Adrenal gland (tissue), 12 donors: ENCODE measurements around the gene TOP3B. TPM values are rescaled to one million over a fixed set of nuclear protein-coding genes. Genes with fewer than 3 reads are reported as not detected.

Experiments
- DNase-seq, 7 donors: peaks; one replicate each; pipeline ENCODE4 v3.0.0-alpha.2; 2019 to 2020
- H3K27ac ChIP-seq, 5 donors: fragments of 200-600 bp; sonication (generic) in 4 of 5; 1 replicate in 3 of 5; 2 replicates in 2 of 5; pipeline versions ENCODE4 v1.5.1 to v1.8.0; 2016 to 2020; ENCODE audit warnings: mild to moderate bottlenecking in 1 of 5
- H3K27me3 ChIP-seq: fragments of 200-600 bp; 2 replicates; pipeline ENCODE4 v1.8.0; 2021
- H3K36me3 ChIP-seq, 2 donors: fragments of 200-600 bp; replicated peaks in 1 of 2; 1 replicate in 1 of 2; 2 replicates in 1 of 2; pipeline versions ENCODE4 v1.5.1 to v1.8.0; 2018 to 2022
- H3K4me1 ChIP-seq, 2 donors: fragments of 200-600 bp; replicated peaks in 1 of 2; 1 replicate in 1 of 2; 2 replicates in 1 of 2; pipeline versions ENCODE4 v1.5.1 to v1.8.0; 2018 to 2021
- H3K4me3 ChIP-seq, 4 donors: fragments of 200-600 bp; sonication (generic) in 3 of 4; one replicate each; pipeline ENCODE4 v1.5.1; 2016 to 2018
- H3K9me3 ChIP-seq, 3 donors: fragments of 200-600 bp; sonication (generic) in 1 of 3; replicated peaks in 1 of 3; 1 replicate in 2 of 3; 2 replicates in 1 of 3; pipeline versions ENCODE4 v1.5.1 to v1.8.0; 2016 to 2021
- CTCF ChIP-seq, 6 experiments: fragments of 450-650 bp in 4 of 6; fragments of 200-600 bp in 2 of 6; sonication (generic) in 1 of 6; IDR thresholded peaks; 1 replicate in 5 of 6; 2 replicates in 1 of 6; pipeline versions ENCODE4 v1.5.1 to v1.8.0; 2016 to 2021; ENCODE audit warnings: antibody characterized with exemption in 6 of 6, mild to moderate bottlenecking in 2 of 6, moderate library complexity in 1 of 6
- POLR2A ChIP-seq, 2 donors: fragments of 450-650 bp; IDR thresholded peaks; one replicate each; pipeline ENCODE4 v1.6.1; 2017; ENCODE audit warnings: antibody characterized with exemption in 2 of 2, mild to moderate bottlenecking in 2 of 2, moderate library complexity in 1 of 2
- WGBS, 4 donors: extraction: QIAGEN DNeasy Blood & Tissue Kit in 2 of 4; methylation state at CpG; one replicate each; pipeline versions ENCODE4 v1.1.5 to v1.1.7; 2013 to 2017; 5-methylcytosine and 5-hydroxymethylcytosine counted together
- intact Hi-C, 2 donors: fragments of 100-400 bp; cut with DNase I; formaldehyde crosslinking; loops; one replicate each; pipeline versions ENCODE4 v1.14.1 to v1.15.0; 2022 to 2023
- polyA plus RNA-seq, 3 donors: library from polyadenylated mRNA; stranded (reverse); fragments of 200-250 nt in 2 of 3; fragments of 350-450 nt in 1 of 3; fragmentation: Illumina TruSeq in 1 of 3; extraction: RNeasy Lipid Tissue Mini Kit (QIAGEN cat#74804) in 1 of 3; gene quantifications; one replicate each; pipeline ENCODE4 v1.2.3, GENCODE V29; 2013 to 2014
- total RNA-seq, 9 donors: library from RNA; depleted of rRNA in 4 of 9; stranded (reverse); fragments of >200 nt in 4 of 9; fragments of 120-200 nt in 1 of 9; fragmentation: NEBNext Ultra II Directional in 1 of 9; extraction: Animal tissue kit (Norgen Biotek cat#: 25700) in 1 of 9; gene quantifications; one replicate each; pipeline versions ENCODE4 v1.1.0 to v1.2.4, GENCODE V29; 2013 to 2023
- donor health status: healthy with polysubstance abuse.
- donor health status: Bipolar disorder and iron deficiency.
- donor health status: DM: yes; HTN: yes; CAD: no.
- donor health status: DM: no; HTN: no; CAD: no.
- donor health status: DM: no; HTN: no; CAD: no.
- donor health status: DM: yes; HTN: yes; CAD: no.

Gene TOP3B
- total and polyA plus RNA-seq, 12 donors: 8.5 to 31.8 (median 21.8) TPM

DNA sequence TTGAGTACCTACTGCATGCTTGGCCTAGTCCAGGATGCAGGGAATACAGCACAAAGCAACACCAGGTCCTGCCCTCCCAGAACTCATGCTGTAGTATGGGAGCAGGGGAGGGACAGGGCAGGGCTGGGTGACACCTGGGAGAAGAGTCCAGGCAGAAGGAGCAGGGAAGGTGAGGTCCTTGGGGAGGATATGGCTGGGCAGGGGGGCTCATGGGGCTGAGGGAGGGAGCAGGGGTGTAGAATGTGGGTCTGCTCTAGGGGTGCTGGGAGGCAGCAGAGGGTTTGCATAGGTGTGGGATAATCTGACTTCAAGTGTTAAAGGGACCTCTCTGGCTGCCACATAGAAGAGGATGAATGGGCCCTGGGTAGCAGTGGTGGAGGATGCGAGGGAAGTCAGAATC lies 4.8 kb downstream of the TOP3B start:
- DNase-seq: no peak
- H3K4me1 ChIP-seq: peaks cover 8 to 14% of the 10 kb centered on the region in 2 donors
- no peak overlapping the region for H3K27ac ChIP-seq
- intact Hi-C loops: no loop called here
- H3K27me3 ChIP-seq: no peaks in the 10 kb centered on the region
- TF ChIP-seq POLR2A (IDR thresholded peaks at IDR 0.05) (no peak), CTCF (IDR thresholded peaks at IDR 0.05) (no peak)
- H3K4me3 ChIP-seq: no peak overlapping the region
- no peaks in the 10 kb centered on the region for H3K9me3 ChIP-seq
- WGBS, 4 donors: 90 to 100% (median 95%) methylated on average over 1 of the region's 1 CpG
- peaks cover 0 to 18% of the 10 kb centered on the region in 2 donors for H3K36me3 ChIP-seq

DNA sequence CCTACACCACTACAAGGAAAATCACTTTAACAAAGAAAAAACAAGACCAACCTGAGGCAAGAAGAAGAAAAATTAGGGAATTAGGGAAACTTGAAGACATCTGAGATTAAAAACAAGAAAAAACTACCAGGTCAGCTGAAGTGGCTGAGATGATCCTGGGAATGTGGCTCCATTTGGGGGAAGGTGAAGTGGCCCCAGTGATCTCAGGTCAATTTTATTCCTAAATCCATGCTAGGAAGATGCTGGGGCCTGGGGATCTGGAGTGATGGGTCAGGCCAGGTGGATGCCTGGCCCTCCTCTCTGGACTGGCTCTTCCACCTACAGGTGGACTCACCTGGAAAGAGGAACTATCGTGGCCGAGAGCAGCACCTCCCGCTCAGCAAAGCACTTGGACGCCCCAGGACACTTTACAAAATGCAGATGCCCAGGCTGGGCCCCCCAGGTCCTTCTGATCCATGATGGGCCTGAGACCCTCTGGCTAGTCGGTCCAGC lies 6.7 kb downstream of the TOP3B start:
- intact Hi-C loops: no loop called here
- Histone ChIP-seq H3K27me3 (no peaks in the 10 kb centered on the region), H3K9me3 (no peaks in the 10 kb centered on the region), H3K4me3 (no peak overlapping the region), H3K27ac (no peak overlapping the region), H3K36me3 (peaks cover 0 to 34% of the 10 kb centered on the region in 2 donors), H3K4me1 (peaks cover 0 to under 1% of the 10 kb centered on the region in 2 donors)
- TF ChIP-seq CTCF (IDR thresholded peaks at IDR 0.05) (no peak), POLR2A (IDR thresholded peaks at IDR 0.05) (no peak)
- 92 to 97% (median 95%) methylated on average over 3 to 5 of the region's 5 CpGs for WGBS, 4 donors
- DNase-seq: no peak

DNA sequence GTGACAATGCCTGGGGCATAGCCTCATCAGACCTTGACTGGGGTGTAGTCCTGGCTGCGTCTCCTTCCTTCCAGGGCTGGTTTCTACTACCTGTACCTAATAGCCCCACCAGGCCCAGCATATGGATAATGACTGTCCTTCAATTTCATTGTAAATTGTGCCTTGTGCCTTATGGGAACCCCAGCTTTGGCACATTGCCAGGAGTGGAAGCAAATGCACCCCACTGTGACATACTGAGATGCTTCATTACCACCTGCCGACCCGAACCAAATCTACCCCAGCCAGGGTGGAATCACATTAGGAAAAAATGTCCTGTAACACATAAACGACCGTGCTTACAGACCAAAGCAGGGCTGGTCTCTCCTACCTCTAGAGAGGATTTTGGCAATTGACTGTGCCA lies 7.3 kb downstream of the TOP3B start:
- H3K36me3 ChIP-seq: peaks cover 0 to 40% of the 10 kb centered on the region in 2 donors
- 90 to 97% (median 92%) methylated on average over 3 to 5 of the region's 5 CpGs for WGBS, 4 donors
- no peak for DNase-seq
- H3K27ac ChIP-seq: no peak overlapping the region
- no peaks in the 10 kb centered on the region for H3K27me3 ChIP-seq
- TF ChIP-seq POLR2A (IDR thresholded peaks at IDR 0.05): no peak
- no peak for TF ChIP-seq CTCF (IDR thresholded peaks at IDR 0.05)
- H3K9me3 ChIP-seq: no peaks in the 10 kb centered on the region
- no peak overlapping the region for H3K4me3 ChIP-seq
- no peaks in the 10 kb centered on the region for H3K4me1 ChIP-seq
- intact Hi-C loops: no loop called here

DNA sequence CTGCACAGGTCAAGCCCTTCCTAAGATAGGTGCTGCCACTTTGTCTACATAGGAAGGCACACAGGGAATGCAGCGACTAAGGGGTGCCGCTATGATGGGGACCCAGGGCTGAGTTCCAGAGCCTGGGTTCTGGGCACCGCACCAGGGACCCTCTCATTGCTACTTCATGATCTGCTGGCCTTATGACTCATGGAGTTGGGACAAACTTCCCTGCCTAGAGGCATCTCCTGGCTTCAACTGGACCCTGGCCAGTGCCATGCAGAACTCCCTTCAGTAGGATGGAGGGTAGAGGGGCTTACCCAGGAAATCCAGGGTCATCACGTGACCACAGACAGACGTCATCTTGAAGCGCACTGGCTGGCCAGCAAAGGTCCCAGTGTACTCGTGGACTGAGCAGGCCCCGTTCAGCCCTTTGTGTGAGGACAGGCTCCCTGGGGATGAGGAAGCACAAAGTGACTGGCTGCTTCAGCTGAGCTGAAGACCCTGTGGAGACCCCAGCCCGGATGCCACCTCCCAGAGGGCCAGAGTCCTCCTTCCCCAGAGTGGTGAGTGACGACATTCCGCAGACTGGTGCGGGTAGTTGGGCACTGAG lies 8.4 kb downstream of the TOP3B start:
- Histone ChIP-seq H3K9me3 (no peaks in the 10 kb centered on the region), H3K36me3 (peaks cover 0 to 52% of the 10 kb centered on the region in 2 donors), H3K27ac (no peak overlapping the region), H3K27me3 (no peaks in the 10 kb centered on the region), H3K4me1 (no peaks in the 10 kb centered on the region), H3K4me3 (no peak overlapping the region)
- DNase-seq: no peak
- intact Hi-C loops: no loop called here
- WGBS, 4 donors: 88 to 93% (median 92%) methylated on average over 9 to 12 of the region's 12 CpGs
- TF ChIP-seq POLR2A (IDR thresholded peaks at IDR 0.05) (no peak), CTCF (IDR thresholded peaks at IDR 0.05) (no peak)
